MM.1S (cell line): ENCODE results near the gene FOXJ1.

Experiments
- DNase-seq: peaks from one replicate; pipeline ENCODE4 v3.0.0-alpha.2; 2015
- H2AFZ ChIP-seq: fragments of 300-600 bp; sonication (generic); 2 replicates; pipeline ENCODE4 v1.6.0; 2016; ENCODE audit warnings: antibody characterized with exemption, low read length
- H3F3A ChIP-seq: fragments of 300-600 bp; sonication (generic); 2 replicates; pipeline ENCODE4 v1.6.1; 2016; ENCODE audit warnings: mild to moderate bottlenecking, antibody characterized with exemption, low read length, moderate library complexity, mixed read lengths; ENCODE audit not compliant: insufficient read depth
- H3K27ac ChIP-seq: fragments of 300-600 bp; sonication (generic); 2 replicates; pipeline ENCODE4 v1.5.1; 2016; ENCODE audit warnings: mild to moderate bottlenecking, low read length
- H3K27me3 ChIP-seq: fragments of 300-600 bp; sonication (generic); replicated peaks from 2 replicates; pipeline ENCODE4 v1.6.0; 2016; ENCODE audit warnings: low read length; ENCODE audit not compliant: insufficient read depth
- H3K36me3 ChIP-seq: fragments of 300-600 bp; sonication (generic); replicated peaks from 2 replicates; pipeline ENCODE4 v1.6.1; 2016; ENCODE audit warnings: mild to moderate bottlenecking, low read length, mixed read lengths; ENCODE audit not compliant: insufficient read depth
- H3K4me1 ChIP-seq: fragments of 300-600 bp; sonication (generic); 2 replicates; pipeline ENCODE4 v1.6.1; 2016; ENCODE audit warnings: low read length, mixed read lengths
- H3K4me2 ChIP-seq: fragments of 300-600 bp; sonication (generic); 2 replicates; pipeline ENCODE4 v1.6.0; 2016; ENCODE audit warnings: low read depth, low read length
- H3K4me3 ChIP-seq: fragments of 300-600 bp; sonication (generic); 2 replicates; pipeline ENCODE4 v1.5.1; 2016; ENCODE audit warnings: low read length, mixed read lengths
- H3K79me2 ChIP-seq: fragments of 300-600 bp; sonication (generic); 2 replicates; pipeline ENCODE4 v1.6.1; 2016; ENCODE audit warnings: mixed run types, low read length, mixed read lengths
- H3K9ac ChIP-seq: fragments of 300-600 bp; sonication (generic); 2 replicates; pipeline ENCODE4 v1.6.1; 2016; ENCODE audit warnings: low read length, mixed read lengths
- H3K9me2 ChIP-seq: fragments of 300-600 bp; sonication (generic); replicated peaks from 2 replicates; pipeline ENCODE4 v1.6.1; 2016; ENCODE audit warnings: mild to moderate bottlenecking, low read length, mixed read lengths; ENCODE audit not compliant: insufficient read depth
- H3K9me3 ChIP-seq: fragments of 300-600 bp; sonication (generic); replicated peaks from 2 replicates; pipeline ENCODE4 v1.6.1; 2016; ENCODE audit warnings: mild to moderate bottlenecking, low read length, mixed read lengths; ENCODE audit not compliant: insufficient read depth
- H4K20me1 ChIP-seq: fragments of 300-600 bp; sonication (generic); 2 replicates; pipeline ENCODE4 v1.6.1; 2016; ENCODE audit warnings: mild to moderate bottlenecking, low read length, moderate library complexity, mixed read lengths; ENCODE audit not compliant: insufficient read depth
- CTCF ChIP-seq: fragments of 300-600 bp; sonication (generic); IDR thresholded peaks from 2 replicates; pipeline ENCODE4 v1.5.1; 2016; ENCODE audit warnings: antibody characterized with exemption, low read length, mixed read lengths
- EZH2 ChIP-seq: fragments of 300-600 bp; sonication (generic); optimal IDR thresholded peaks from 2 replicates; pipeline ENCODE3; 2017; ENCODE audit warnings: low read depth, mild to moderate bottlenecking, antibody characterized with exemption, low read length, mixed read lengths
- EZH2phosphoT487 ChIP-seq: fragments of 300-600 bp; sonication (generic); IDR thresholded peaks from 2 replicates; pipeline ENCODE4 v1.6.1; 2018; ENCODE audit warnings: antibody characterized with exemption, low read length

FOXJ1 gene

GRCh38 chr17:76145231-76146052 is 4.4 kb upstream of the FOXJ1 start:
- Histone ChIP-seq H3K36me3 (no peaks in the 10 kb centered on the region), H4K20me1 (no peaks in the 10 kb centered on the region), H3K4me1 (peaks cover 27% of the 10 kb centered on the region), H3K9me3 (no peaks in the 10 kb centered on the region), H3K4me3 (peak overlapping the region; percentile 17), H3K27ac (peak overlapping the region; percentile 85), H2AFZ (peak overlapping the region; percentile 37), H3K9ac (peak overlapping the region; percentile 70), H3F3A (peaks cover 7% of the 10 kb centered on the region; the same call in 1 of the 2 replicates), H3K27me3 (peaks cover 6% of the 10 kb centered on the region), H3K9me2 (no peaks in the 10 kb centered on the region), H3K4me2 (peak overlapping the region; percentile 77), H3K79me2 (no peaks in the 10 kb centered on the region)
- peak; percentile 71 for DNase-seq
- TF ChIP-seq CTCF, result peak; percentile 8; the same call in 1 of the 2 replicates
- TF ChIP-seq EZH2, result no peak

GRCh38 chr17:76142585-76143041 is 1.6 kb upstream of the FOXJ1 start:
- H3K27me3 ChIP-seq, result peaks cover 27% of the 10 kb centered on the region

GRCh38 chr17:76142039-76142584 is 1.1 kb upstream of the FOXJ1 start:
- no peak overlapping the region for H3K4me2 ChIP-seq
- H3K9me3 ChIP-seq, result no peaks in the 10 kb centered on the region
- H3K9ac ChIP-seq, result no peak overlapping the region
- no peaks in the 10 kb centered on the region for H3K36me3 ChIP-seq
- no peaks in the 10 kb centered on the region for H3K9me2 ChIP-seq
- H3K4me1 ChIP-seq, result peaks cover 27% of the 10 kb centered on the region
- no peak overlapping the region for H3K4me3 ChIP-seq
- peaks cover 7% of the 10 kb centered on the region; the same call in 1 of the 2 replicates for H3F3A ChIP-seq
- no peaks in the 10 kb centered on the region for H3K79me2 ChIP-seq
- TF ChIP-seq CTCF (no peak), EZH2 (no peak), EZH2phosphoT487 (no peak)
- no peak overlapping the region for H2AFZ ChIP-seq
- DNase-seq, result no peak
- H3K27ac ChIP-seq, result no peak overlapping the region
- H4K20me1 ChIP-seq, result no peaks in the 10 kb centered on the region
- peaks cover 27% of the 10 kb centered on the region for H3K27me3 ChIP-seq

More at GRCh38 chr17:76142585-76143041, 1.6 kb upstream of the FOXJ1 start:
- Histone ChIP-seq H2AFZ (no peak overlapping the region), H4K20me1 (no peaks in the 10 kb centered on the region), H3K79me2 (no peaks in the 10 kb centered on the region), H3K4me1 (peaks cover 27% of the 10 kb centered on the region), H3K27ac (no peak overlapping the region), H3K9ac (no peak overlapping the region), H3K4me3 (no peak overlapping the region), H3K9me3 (no peaks in the 10 kb centered on the region), H3K36me3 (no peaks in the 10 kb centered on the region), H3K9me2 (no peaks in the 10 kb centered on the region), H3K4me2 (no peak overlapping the region), H3F3A (peaks cover 7% of the 10 kb centered on the region; the same call in 1 of the 2 replicates)
- DNase-seq, result no peak
- TF ChIP-seq CTCF (no peak), EZH2phosphoT487 (no peak), EZH2 (no peak)
